ENCODE measurements around the gene PHF2.

Gene PHF2

DNA sequence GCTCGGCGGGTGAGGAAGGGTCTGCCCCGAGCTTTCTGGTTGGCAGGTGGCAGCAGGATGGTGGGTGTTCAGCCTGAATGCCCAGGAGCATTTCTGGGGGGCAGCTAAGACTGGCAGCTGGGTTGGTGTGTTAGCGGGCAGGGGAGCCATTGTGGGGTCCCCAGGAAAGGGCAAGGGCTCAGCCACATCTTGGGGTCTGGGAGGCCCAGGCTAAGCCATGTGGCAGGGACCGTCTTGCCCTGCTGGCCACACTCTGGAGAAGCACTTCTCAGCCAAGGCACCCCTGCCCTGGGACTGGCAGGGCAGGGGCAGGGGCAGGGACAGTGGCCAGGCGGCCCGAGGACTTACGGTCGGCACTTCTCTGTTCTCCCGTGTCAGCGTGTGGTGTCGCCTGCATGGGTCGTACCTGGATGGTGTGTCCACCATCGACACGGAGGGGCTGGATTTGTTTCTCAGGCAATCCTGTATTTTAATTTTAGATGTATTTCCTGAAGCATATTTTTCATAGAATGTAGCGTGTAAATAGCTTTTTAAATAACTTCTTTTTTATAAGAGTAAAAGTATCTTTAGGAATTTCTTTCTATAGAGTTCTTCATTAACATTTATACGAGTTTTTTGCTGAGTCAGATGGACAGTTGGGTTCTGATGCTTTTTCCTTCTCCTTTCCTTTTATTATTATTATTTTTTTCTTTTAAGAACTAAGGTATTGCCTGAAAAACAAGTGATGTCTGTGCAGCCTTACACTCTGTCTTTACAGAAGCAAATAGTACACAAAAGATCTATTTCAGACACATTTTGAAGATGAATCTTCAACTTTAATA lies 102.0 kb downstream of the PHF2 start:
- DNase-seq (ENCODE audit: low read depth in 2 of 2): no peak

GRCh38 chr9:93679536-93680442 lies 103.4 kb downstream of the PHF2 start:
- DNase-seq (ENCODE audit: low read depth in 2 of 2): no peak

DNA sequence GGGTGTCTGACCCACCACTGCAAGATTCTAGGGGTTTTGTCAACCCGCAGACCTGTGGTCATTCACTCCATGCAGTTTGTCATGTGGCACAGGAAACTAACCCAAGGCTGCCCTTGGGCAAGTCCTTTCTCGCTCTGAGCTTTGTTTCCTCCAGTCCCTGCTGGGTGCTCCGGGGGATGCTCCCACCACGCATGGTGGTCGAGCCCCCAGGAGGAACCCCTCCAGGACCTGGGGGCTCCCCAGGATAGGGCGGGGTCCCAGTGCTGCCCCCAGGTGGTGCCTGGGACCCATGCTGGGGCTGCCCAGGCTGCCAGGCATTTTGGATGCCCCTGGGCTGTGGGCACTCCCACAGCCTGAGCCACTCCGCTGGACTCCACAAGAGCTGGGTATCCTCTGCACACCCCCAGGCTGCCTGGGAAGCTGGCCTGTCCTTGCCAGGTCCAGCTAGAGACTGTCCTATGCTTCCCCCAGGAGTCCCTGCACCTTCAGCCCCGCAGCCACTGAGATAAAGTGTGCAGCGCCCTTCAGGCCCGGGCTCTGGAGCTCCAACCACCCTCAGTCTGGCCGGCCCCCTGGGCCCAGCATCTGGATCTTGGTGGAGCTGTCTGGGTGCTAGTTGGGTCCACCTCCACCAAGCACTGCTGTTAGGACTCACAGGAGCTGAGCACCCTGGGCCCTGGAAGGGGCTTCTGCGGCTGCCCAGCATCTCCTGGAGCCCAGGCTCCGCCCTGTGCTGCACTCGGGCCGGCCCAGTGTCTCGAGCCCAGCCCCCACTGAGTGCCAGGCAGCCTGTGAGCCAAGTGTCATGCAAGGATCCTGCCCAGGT lies 104.3 kb downstream of the PHF2 start:
- DNase-seq (ENCODE audit: low read depth in 2 of 2): no peak

- DNase-seq (ENCODE audit: low read depth in 2 of 2): no peak
These were observed 105.1 kb downstream of the PHF2 start for GRCh38 chr9:93681269-93682154.

GRCh38 chr9:93682155-93682968 lies 106.0 kb downstream of the PHF2 start:
- peak; percentile 7 to 8 for DNase-seq (ENCODE audit: low read depth in 2 of 2)

DNA sequence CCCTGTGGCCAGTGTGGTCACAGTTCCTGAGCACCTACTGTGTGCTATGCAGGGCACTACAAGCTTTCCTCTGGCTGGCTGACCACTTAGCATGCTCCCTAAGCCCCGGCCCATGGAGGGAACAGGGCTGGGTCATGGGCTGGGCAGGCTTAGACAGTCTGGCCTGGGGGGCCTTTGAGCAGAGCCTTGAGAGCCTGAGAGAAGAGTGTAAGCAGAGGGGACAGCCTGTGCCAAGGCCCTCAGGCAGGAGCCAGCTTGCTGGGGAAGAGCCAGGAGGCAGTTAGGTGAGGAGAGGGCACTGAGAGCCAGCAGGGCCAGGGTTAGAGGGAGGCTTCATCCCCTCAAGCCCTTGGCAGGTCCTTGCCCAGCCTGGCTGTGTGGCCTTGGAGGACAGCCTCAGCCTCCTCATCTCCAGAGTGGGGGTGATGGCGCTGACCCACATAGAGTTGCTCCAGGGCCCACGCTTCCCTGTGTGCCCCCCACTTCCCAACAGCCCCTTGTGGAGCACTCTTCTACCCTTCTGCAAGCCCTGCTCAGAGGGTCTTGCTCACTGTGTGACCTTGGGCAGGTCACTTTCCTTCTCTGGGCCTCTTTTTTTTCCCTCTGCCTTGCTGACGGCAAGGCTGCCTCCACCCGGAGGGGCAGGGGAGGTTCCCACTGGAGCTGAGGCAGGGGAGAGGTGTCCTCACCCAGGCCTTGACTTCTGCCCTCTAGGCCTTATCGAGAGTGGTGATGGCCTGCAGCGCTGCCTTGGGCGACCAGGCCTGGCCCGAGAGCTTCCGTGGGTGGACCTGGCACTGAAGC lies 107.1 kb downstream of the PHF2 start:
- no peak for DNase-seq (ENCODE audit: low read depth in 2 of 2)

DNA sequence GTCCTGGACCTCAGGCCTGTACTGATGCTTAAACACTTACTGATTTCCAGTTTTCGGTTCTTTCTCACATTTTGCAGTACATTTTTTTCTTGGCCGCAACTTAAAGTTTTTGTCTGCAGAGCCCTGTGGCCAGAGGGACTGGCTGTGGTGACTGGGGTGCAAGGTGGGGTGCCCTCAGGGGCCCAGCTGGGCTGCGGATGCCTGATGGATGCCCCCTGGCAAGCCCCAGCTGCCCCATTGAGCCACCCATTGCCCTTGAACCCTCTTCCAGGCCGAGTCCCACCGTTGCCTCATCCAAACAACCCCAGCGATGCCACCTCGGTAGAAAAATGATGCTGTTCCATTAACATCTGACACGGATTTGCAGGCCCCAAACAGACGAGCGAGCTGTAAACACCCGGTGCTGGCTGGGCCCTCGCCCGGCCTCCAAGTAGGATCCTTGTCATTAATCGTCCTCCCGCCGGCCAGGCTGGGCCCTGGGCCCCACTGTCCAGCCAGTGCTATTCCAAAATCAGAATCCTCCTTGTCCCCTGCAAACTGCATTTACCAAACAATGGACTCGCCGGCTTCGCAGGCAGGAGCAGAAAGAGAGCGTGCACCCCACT lies 107.9 kb downstream of the PHF2 start:
- no peak for DNase-seq (ENCODE audit: low read depth in 2 of 2)

DNA sequence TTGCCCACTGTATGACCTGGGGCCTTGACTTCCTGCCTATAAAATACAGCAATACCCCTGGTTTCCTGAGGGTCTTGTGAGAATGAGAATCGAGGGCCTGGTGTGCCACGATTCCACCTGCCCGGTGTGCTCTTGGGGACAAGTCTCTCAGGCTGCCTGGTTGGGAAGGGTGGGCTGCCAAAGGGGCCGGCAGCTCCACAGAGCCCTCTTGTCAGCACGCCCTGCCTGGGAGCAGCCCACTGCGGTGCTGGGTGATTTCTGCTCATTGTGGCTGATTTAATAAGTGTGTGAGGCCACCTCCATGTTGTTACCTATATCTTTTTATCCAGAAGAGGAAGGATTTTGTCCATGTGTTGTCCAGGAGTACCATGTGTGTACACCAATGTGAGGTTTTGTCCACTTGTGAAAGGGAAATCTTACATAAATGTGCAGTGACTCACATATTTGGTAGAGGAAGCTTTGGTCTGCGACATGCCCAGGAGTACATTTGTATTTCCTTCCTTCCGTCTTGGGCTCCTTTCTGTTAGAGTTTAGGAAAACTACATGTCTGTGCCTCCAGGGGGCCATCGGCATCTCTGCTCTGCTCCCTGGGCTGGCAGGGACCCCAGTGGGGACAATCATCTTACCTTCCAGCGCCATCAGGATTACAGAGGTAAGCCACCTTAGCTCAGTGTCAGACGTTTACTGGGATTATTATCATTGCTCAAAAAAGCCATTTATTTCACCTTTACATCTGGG lies 108.6 kb downstream of the PHF2 start:
- DNase-seq (ENCODE audit: low read depth in 2 of 2): no peak

- no peak for DNase-seq (ENCODE audit: low read depth in 2 of 2)
These were observed 109.9 kb downstream of the PHF2 start for GRCh38 chr9:93686127-93686879.

GRCh38 chr9:93686880-93687236 lies 110.5 kb downstream of the PHF2 start:
- DNase-seq (ENCODE audit: low read depth in 2 of 2): no peak

DNA sequence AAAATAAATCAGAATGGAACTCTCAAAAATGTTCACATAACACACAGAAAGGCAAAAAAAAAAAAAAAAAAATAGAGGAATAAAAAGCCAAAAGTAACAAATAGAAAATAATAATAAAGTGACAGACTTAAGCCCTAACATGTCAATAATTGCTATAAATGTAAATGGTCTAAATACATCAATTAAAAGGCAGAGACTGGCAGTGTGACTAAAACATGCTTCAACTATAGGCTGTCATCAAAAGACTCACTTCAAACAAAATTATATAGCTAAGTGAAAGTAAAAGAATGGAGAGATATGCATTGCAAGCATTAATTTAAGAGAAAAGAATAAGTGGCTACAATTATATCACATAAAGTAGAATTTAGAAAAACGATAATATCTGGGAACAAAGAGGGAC lies 114.2 kb downstream of the PHF2 start:
- DNase-seq (ENCODE audit: low read depth in 2 of 2): no peak

DNA sequence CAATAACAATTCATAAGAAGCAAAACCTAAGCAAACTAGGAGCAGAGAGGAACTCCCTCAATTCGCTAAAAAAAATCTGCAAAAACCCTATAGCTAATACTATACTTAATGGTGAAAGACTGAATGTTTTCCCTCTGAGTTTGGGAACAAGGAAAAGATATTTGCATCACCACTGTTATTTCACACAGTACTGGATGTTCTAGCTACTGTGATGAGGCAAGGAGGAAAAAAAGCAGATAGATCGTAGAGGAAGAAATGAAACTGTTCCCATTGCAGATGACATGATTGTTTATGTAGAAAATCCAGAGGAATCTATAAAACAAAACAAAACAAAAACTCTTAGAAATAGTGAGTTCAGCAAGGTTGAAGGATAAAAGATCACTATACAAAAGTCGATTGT lies 116.7 kb downstream of the PHF2 start:
- no peak for DNase-seq (ENCODE audit: low read depth in 2 of 2)

- no peak for DNase-seq (ENCODE audit: low read depth in 2 of 2)
These were observed 121.2 kb downstream of the PHF2 start for GRCh38 chr9:93697352-93698139.

GRCh38 chr9:93698140-93698908 lies 121.9 kb downstream of the PHF2 start:
- no peak for DNase-seq (ENCODE audit: low read depth in 2 of 2)

DNA sequence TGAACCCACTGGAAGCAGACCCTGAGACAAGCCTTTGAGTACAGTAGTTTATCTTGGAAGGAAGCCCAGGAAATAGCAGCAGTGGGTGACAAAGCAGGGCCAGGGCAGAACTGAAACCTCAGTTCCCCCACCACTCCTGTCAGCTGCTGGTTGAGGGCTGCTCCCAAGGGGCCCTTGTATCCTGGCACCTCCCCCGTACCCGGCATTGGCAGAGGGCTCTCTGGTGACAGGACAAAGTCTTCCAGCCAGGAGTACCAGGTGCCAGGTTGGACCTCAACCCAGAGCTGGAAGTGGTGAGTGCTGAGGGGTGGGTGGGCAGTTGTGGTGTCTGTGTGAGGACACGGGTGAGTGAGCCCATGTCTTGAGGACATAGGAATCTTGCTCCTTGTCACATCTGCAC lies 123.3 kb downstream of the PHF2 start:
- no peak for DNase-seq (ENCODE audit: low read depth in 2 of 2)

Measured in fibroblast of skin of left quadriceps (primary cell).